ENCODE data around the gene CNGB1. TPM values are rescaled to one million over a fixed set of nuclear protein-coding genes. Genes with fewer than 3 reads are reported as not detected.
A peak's percentile ranks its signal among the peaks of the same experiment; 100 is the strongest.

The CNGB1 gene
- total and polyA plus RNA-seq, 2 of the 13 experiments (the other 11 are each of a cell fraction or from before 2014, with no cell fraction given), result 0.02 to 0.15 TPM

DNA sequence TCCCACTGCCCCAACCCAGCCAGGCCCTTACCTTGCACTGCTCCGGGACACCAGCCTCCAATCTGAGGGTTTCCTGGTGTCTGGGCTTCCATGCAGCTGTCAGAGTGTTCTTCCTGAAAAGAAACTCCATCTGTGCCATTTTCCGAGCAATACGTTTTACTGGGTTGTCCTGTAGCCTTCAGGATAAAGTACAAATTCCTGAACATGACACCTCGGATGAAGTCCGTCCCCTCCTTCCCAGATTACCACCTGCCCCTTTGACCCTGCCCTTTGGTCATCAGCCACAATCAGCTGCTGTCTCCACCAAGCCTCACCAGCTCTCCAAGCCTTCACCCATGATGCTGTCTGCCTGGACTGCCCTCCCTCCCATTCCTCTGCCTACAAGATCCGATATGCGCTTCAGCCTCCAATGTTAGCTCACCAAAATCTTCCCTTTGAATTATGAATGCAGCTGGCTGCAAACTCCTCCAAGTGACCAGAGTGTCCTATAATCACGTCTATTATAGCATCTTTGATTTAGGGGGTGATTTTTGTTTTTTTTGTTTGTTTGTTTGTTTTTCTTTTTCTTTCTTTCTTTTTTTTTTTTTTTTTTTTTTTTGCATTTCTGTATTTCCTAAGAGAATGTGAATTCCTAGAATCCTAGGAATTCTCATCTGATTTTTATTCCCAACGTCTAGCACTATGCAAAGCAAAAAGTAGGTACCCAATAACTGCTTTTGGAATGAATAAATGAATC lies 108.1 kb downstream of the CNGB1 start (continued):
- TF ChIP-seq, protein P1, sequence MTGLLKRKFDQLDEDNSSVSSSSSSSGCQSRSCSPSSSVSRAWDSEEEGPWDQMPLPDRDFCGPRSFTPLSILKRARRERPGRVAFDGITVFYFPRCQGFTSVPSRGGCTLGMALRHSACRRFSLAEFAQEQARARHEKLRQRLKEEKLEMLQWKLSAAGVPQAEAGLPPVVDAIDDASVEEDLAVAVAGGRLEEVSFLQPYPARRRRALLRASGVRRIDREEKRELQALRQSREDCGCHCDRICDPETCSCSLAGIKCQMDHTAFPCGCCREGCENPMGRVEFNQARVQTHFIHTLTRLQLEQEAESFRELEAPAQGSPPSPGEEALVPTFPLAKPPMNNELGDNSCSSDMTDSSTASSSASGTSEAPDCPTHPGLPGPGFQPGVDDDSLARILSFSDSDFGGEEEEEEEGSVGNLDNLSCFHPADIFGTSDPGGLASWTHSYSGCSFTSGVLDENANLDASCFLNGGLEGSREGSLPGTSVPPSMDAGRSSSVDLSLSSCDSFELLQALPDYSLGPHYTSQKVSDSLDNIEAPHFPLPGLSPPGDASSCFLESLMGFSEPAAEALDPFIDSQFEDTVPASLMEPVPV (CRISPR knock-in tag; IDR thresholded peaks at IDR 0.05), result 0 out of 2 replicates have a peak, but pooled peaks have one; percentile 59
- no peak for TF ChIP-seq ONECUT2 (CRISPR knock-in tag; IDR thresholded peaks at IDR 0.05)
- peak; percentile 61 for TF ChIP-seq CREB1 (IDR thresholded peaks at IDR 0.05)
- peak; percentile 66; the same call in 1 of the 2 replicates for TF ChIP-seq CREB1 (CRISPR knock-in tag; IDR thresholded peaks at IDR 0.05)
- peak; percentile 75; the same call in 1 of the 2 replicates for TF ChIP-seq TOPORS (CRISPR knock-in tag; IDR thresholded peaks at IDR 0.05)
- no peak; the same call in 1 of the 2 replicates for TF ChIP-seq JDP2 (CRISPR knock-in tag; IDR thresholded peaks at IDR 0.05; ENCODE audit: borderline replicate concordance)
- TF ChIP-seq CEBPG (CRISPR knock-in tag; IDR thresholded peaks at IDR 0.05), result peak; percentile 71
- TF ChIP-seq, protein P2, sequence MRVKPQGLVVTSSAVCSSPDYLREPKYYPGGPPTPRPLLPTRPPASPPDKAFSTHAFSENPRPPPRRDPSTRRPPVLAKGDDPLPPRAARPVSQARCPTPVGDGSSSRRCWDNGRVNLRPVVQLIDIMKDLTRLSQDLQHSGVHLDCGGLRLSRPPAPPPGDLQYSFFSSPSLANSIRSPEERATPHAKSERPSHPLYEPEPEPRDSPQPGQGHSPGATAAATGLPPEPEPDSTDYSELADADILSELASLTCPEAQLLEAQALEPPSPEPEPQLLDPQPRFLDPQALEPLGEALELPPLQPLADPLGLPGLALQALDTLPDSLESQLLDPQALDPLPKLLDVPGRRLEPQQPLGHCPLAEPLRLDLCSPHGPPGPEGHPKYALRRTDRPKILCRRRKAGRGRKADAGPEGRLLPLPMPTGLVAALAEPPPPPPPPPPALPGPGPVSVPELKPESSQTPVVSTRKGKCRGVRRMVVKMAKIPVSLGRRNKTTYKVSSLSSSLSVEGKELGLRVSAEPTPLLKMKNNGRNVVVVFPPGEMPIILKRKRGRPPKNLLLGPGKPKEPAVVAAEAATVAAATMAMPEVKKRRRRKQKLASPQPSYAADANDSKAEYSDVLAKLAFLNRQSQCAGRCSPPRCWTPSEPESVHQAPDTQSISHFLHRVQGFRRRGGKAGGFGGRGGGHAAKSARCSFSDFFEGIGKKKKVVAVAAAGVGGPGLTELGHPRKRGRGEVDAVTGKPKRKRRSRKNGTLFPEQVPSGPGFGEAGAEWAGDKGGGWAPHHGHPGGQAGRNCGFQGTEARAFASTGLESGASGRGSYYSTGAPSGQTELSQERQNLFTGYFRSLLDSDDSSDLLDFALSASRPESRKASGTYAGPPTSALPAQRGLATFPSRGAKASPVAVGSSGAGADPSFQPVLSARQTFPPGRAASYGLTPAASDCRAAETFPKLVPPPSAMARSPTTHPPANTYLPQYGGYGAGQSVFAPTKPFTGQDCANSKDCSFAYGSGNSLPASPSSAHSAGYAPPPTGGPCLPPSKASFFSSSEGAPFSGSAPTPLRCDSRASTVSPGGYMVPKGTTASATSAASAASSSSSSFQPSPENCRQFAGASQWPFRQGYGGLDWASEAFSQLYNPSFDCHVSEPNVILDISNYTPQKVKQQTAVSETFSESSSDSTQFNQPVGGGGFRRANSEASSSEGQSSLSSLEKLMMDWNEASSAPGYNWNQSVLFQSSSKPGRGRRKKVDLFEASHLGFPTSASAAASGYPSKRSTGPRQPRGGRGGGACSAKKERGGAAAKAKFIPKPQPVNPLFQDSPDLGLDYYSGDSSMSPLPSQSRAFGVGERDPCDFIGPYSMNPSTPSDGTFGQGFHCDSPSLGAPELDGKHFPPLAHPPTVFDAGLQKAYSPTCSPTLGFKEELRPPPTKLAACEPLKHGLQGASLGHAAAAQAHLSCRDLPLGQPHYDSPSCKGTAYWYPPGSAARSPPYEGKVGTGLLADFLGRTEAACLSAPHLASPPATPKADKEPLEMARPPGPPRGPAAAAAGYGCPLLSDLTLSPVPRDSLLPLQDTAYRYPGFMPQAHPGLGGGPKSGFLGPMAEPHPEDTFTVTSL (CRISPR knock-in tag; IDR thresholded peaks at IDR 0.05; ENCODE audit: borderline replicate concordance), result peak; percentile 69
- TF ChIP-seq ZNF761 (CRISPR knock-in tag; conservative IDR thresholded peaks at IDR 0.05), result 0 out of 2 replicates have a peak, but pooled peaks have one; percentile 53
- TF ChIP-seq, protein P3, sequence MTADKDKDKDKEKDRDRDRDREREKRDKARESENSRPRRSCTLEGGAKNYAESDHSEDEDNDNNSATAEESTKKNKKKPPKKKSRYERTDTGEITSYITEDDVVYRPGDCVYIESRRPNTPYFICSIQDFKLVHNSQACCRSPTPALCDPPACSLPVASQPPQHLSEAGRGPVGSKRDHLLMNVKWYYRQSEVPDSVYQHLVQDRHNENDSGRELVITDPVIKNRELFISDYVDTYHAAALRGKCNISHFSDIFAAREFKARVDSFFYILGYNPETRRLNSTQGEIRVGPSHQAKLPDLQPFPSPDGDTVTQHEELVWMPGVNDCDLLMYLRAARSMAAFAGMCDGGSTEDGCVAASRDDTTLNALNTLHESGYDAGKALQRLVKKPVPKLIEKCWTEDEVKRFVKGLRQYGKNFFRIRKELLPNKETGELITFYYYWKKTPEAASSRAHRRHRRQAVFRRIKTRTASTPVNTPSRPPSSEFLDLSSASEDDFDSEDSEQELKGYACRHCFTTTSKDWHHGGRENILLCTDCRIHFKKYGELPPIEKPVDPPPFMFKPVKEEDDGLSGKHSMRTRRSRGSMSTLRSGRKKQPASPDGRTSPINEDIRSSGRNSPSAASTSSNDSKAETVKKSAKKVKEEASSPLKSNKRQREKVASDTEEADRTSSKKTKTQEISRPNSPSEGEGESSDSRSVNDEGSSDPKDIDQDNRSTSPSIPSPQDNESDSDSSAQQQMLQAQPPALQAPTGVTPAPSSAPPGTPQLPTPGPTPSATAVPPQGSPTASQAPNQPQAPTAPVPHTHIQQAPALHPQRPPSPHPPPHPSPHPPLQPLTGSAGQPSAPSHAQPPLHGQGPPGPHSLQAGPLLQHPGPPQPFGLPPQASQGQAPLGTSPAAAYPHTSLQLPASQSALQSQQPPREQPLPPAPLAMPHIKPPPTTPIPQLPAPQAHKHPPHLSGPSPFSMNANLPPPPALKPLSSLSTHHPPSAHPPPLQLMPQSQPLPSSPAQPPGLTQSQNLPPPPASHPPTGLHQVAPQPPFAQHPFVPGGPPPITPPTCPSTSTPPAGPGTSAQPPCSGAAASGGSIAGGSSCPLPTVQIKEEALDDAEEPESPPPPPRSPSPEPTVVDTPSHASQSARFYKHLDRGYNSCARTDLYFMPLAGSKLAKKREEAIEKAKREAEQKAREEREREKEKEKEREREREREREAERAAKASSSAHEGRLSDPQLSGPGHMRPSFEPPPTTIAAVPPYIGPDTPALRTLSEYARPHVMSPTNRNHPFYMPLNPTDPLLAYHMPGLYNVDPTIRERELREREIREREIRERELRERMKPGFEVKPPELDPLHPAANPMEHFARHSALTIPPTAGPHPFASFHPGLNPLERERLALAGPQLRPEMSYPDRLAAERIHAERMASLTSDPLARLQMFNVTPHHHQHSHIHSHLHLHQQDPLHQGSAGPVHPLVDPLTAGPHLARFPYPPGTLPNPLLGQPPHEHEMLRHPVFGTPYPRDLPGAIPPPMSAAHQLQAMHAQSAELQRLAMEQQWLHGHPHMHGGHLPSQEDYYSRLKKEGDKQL (CRISPR knock-in tag; IDR thresholded peaks at IDR 0.05; ENCODE audit: low read depth), result peak; percentile 79; the same call in 1 of the 2 replicates
- TF ChIP-seq, protein P4, sequence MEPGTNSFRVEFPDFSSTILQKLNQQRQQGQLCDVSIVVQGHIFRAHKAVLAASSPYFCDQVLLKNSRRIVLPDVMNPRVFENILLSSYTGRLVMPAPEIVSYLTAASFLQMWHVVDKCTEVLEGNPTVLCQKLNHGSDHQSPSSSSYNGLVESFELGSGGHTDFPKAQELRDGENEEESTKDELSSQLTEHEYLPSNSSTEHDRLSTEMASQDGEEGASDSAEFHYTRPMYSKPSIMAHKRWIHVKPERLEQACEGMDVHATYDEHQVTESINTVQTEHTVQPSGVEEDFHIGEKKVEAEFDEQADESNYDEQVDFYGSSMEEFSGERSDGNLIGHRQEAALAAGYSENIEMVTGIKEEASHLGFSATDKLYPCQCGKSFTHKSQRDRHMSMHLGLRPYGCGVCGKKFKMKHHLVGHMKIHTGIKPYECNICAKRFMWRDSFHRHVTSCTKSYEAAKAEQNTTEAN (CRISPR knock-in tag; conservative IDR thresholded peaks at IDR 0.05), result 0 out of 2 replicates have a peak, but pooled peaks have one; percentile 43
- TF ChIP-seq SP140L (CRISPR knock-in tag; IDR thresholded peaks at IDR 0.05; ENCODE audit: borderline replicate concordance), result no peak
- peak; percentile 87; the same call in 1 of the 2 replicates for TF ChIP-seq REPIN1 (CRISPR knock-in tag; IDR thresholded peaks at IDR 0.05; ENCODE audit: borderline replicate concordance, low read depth)

All from HepG2 (cell line).